B cell (primary cell): ENCODE measurements around the gene ADAM19.

Experiments used
- CTCF ChIP-seq: fragments of 200-600 bp; IDR thresholded peaks from one replicate; pipeline ENCODE4 v1.8.0; 2022; ENCODE audit warnings: antibody characterized with exemption, mild to moderate bottlenecking
- EZH2 ChIP-seq: IDR thresholded peaks from 2 replicates; pipeline ENCODE4 v1.6.1; 2012; ENCODE audit warnings: borderline replicate concordance, low read depth, mild to moderate bottlenecking, moderate library complexity, low read length; ENCODE audit not compliant: insufficient read depth, poor library complexity, severe bottlenecking

GRCh38 chr5:157618191-157618765, 42.7 kb upstream of the ADAM19 start:
- TF ChIP-seq CTCF (no peak), EZH2 (no peak)
